Naive thymus-derived CD8-positive, alpha-beta T cell (primary cell): ENCODE measurements around the gene ADARB1. TPM values are rescaled to one million over a fixed set of nuclear protein-coding genes. Genes with fewer than 3 reads are reported as not detected.
A peak's percentile ranks its signal among the peaks of the same experiment; 100 is the strongest.

Experiments used
- ATAC-seq, 2 donors: fragments of 150-1000 bp; cut with Tn5 transposase in 1 of 2; sonication (Bioruptor Pico), chemical (Tn5 transposase) in 1 of 2; 1 replicate in 1 of 2; 2 replicates in 1 of 2; pipeline ENCODE4 v1.10.0; 2021; ENCODE audit warnings: mild to moderate bottlenecking in 2 of 2, moderate library complexity in 2 of 2
- POLR2A ChIA-PET: fragments of 350-600 bp; sonication (Branson Sonifier 250); formaldehyde crosslinking; loops from one replicate; lab custom pipeline; 2021; ENCODE audit warnings: antibody characterized with exemption; lab: Charles Lee
- DNase-seq, 10 donors: peaks; one replicate each; pipeline versions ENCODE4 v3.0.0 to v3.0.0-alpha.2; 2020 to 2022
- H3K27ac Mint-ChIP-seq, 10 donors: one replicate each; pipeline ENCODE4 v1.8.0; 2020 to 2022; ENCODE audit warnings: mild to moderate bottlenecking in 10 of 10, mixed read lengths in 10 of 10, moderate library complexity in 4 of 10, inconsistent platforms in 1 of 10
- H3K27me3 Mint-ChIP-seq, 5 donors: one replicate each; pipeline ENCODE4 v1.8.0; 2021 to 2022; ENCODE audit warnings: mixed read lengths in 5 of 5
- H3K36me3 Mint-ChIP-seq, 3 donors: one replicate each; pipeline ENCODE4 v1.8.0; 2020 to 2022; ENCODE audit warnings: mixed read lengths in 3 of 3, mild to moderate bottlenecking in 2 of 3, inconsistent platforms in 1 of 3
- H3K4me1 Mint-ChIP-seq, 4 donors: one replicate each; pipeline ENCODE4 v1.8.0; 2021 to 2022; ENCODE audit warnings: mixed read lengths in 4 of 4
- H3K4me3 Mint-ChIP-seq, 10 donors: one replicate each; pipeline ENCODE4 v1.8.0; 2020 to 2022; ENCODE audit warnings: mild to moderate bottlenecking in 10 of 10, mixed read lengths in 10 of 10, moderate library complexity in 6 of 10, inconsistent platforms in 1 of 10
- H3K9me3 Mint-ChIP-seq, 9 donors: one replicate each; pipeline ENCODE4 v1.8.0; 2020 to 2022; ENCODE audit warnings: mixed read lengths in 9 of 9, mild to moderate bottlenecking in 3 of 9, inconsistent platforms in 1 of 9, moderate library complexity in 1 of 9
- polyA plus RNA-seq, 3 donors: library from polyadenylated mRNA; unstranded; fragments of 300-500 nt; fragmentation: Illumina TruSeq; gene quantifications; one replicate each; pipeline ENCODE4 v1.2.3, GENCODE V29; 2021
- total RNA-seq, 8 experiments: library from RNA in 2 of 8; stranded (reverse) in 2 of 8; gene quantifications; one replicate each; pipeline ENCODE4 v1.2.3 and lab custom pipeline; 2021 to 2026

The ADARB1 gene
- total and polyA plus RNA-seq, 5 experiments from 2014 or later = 2.9 to 36.9 (median 7.7) TPM

DNA sequence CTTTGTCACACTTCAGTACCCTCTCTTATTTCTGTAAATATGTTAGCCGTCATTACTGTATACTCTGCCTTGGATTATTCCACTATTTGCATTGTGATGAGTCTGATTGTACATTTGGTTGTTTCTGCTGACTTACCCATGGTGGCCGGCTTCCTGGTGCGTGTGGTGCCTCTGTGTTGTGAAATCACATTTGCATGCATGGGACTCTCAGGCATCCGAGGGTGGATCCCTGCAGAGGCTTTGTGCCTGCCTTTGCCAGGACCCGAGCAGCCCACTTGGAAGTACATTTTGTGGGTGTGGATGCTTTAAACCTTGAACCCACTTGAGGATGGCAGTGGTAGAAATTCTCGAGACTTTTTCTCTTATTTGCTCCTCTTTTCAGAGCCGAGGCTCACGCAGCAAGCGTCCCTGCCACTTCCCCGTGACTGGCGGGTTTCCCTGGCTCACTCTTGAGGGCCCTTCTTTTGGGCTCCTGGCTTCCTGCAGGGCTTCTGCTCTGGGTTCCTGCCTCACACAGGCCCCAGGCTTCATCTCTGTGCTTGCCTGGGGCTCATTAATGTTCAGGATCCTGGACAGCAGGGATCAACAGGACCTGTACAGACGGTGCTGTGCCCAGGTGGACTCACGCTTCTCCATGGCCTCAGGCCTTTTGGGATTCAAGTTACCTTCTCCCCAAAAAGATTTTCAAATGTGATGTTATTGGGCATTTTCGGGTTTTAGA is 176.7 kb downstream of the ADARB1 start:
- POLR2A ChIA-PET = no interaction called here
- H3K27me3 Mint-ChIP-seq = peaks cover 4 to 15% (median 12%) of the 10 kb centered on the region in 5 donors
- no peaks in the 10 kb centered on the region for H3K36me3 Mint-ChIP-seq
- no peak overlapping the region for H3K4me3 Mint-ChIP-seq
- no peaks in the 10 kb centered on the region for H3K9me3 Mint-ChIP-seq
- DNase-seq (no peak), ATAC-seq (no peak)
- H3K27ac Mint-ChIP-seq = peak overlapping the region in 1 of 10 donors; percentile 62
- peaks cover 4 to 15% (median 11%) of the 10 kb centered on the region in 4 donors for H3K4me1 Mint-ChIP-seq

DNA sequence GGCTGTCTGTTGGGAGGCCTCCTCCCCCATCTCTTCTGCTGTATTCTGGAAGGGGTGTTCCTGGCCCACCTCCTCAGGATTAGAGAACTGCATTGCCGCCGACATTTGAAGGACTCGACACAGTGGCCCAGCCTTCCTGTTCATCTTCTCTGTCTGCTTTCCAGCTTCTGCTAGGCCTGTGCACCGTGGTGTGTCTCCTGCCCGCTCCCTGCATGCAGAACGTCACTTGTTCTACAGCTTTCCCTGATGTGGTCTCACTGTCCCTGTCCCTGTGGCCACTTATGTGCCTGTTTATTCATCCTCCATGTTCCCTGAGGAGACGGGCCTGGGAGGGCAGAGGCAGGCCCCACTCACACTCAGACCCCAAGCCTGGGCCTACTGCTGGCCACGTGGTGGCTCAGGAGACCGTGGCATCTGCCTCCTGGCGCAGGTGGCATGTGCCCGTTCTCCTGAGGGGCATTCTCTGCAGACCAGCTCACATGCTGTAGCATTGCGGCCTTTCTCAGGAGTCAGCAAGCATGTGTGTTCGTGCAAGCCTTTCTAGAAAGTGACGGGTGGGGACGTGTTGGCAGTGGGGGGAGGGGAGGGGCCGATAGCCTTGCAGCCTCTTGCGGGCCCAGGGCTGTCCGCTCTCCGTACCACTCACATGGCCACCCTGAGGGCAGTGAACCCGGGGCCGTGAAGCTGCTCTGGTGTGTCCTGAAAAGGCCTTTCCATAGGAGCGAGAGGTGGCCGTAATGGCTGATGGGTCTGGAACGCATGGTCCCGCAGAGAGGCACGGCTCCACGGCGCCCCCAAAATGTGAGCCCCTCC is 177.5 kb downstream of the ADARB1 start:
- ATAC-seq = no peak
- POLR2A ChIA-PET = no interaction called here
- Mint-ChIP-seq H3K27ac (peak overlapping the region in 1 of 10 donors; percentile 53), H3K4me3 (no peak overlapping the region), H3K36me3 (no peaks in the 10 kb centered on the region), H3K9me3 (no peaks in the 10 kb centered on the region), H3K27me3 (peaks cover 4 to 13% (median 13%) of the 10 kb centered on the region in 5 donors), H3K4me1 (peaks cover 4 to 20% (median 13%) of the 10 kb centered on the region in 4 donors)
- no peak for DNase-seq

DNA sequence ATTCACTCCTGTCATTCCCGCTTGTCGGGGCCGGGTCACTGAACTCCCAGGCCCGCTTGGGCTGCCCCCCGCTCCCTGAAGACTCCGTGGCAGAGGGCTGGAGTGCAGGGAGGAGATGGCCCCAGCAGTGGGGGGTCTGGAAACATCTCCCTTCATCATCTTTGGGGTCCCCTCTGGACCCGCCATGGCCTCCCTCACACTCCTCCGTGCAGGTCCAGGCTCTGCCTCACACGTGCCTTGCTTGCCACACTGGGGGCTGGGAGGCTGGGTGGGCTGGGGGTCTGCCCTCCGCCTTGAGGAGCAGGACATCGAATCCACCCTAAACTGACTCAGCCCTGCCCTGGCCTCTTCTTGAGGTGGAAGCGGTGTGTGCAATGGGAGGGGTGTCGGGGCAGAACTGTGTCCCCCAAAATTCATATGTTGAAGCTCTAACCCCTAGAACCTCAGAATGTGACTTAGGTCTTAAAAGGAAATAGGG is 178.1 kb downstream of the ADARB1 start:
- H3K4me1 Mint-ChIP-seq = peaks cover 4 to 25% (median 15%) of the 10 kb centered on the region in 4 donors
- no peaks in the 10 kb centered on the region for H3K36me3 Mint-ChIP-seq
- DNase-seq (no peak), ATAC-seq (no peak)
- POLR2A ChIA-PET = no interaction called here
- H3K9me3 Mint-ChIP-seq = no peaks in the 10 kb centered on the region
- no peak overlapping the region for H3K4me3 Mint-ChIP-seq
- H3K27ac Mint-ChIP-seq = peak overlapping the region in 1 of 10 donors; percentile 53
- H3K27me3 Mint-ChIP-seq = peaks cover 4 to 13% (median 11%) of the 10 kb centered on the region in 5 donors

DNA sequence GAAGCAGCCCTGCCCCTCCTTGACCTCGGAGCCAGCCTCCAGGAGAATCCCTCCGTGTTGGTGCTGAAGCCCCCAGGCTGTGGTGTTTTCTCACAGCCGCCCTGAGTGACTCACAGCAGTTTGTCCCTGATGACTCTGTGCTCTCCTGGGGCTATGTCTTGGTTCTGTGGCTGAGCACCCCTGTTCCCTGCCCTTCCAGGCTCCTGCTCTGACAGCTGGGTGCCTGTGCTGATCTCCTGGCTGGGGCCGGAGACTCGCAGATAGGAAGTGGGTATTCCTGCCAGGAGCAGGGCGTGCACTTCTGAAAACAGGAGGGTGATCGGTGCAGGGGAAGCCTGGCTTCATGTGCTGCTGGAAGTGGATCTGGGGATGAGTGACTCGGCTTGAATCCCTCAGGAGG is 178.8 kb downstream of the ADARB1 start:
- Mint-ChIP-seq H3K9me3 (no peaks in the 10 kb centered on the region), H3K27me3 (peaks cover 2 to 13% (median 11%) of the 10 kb centered on the region in 5 donors), H3K4me3 (no peak overlapping the region), H3K4me1 (peaks cover 4 to 25% (median 15%) of the 10 kb centered on the region in 4 donors), H3K36me3 (no peaks in the 10 kb centered on the region), H3K27ac (no peak overlapping the region)
- no peak for DNase-seq
- POLR2A ChIA-PET = no interaction called here
- no peak for ATAC-seq

DNA sequence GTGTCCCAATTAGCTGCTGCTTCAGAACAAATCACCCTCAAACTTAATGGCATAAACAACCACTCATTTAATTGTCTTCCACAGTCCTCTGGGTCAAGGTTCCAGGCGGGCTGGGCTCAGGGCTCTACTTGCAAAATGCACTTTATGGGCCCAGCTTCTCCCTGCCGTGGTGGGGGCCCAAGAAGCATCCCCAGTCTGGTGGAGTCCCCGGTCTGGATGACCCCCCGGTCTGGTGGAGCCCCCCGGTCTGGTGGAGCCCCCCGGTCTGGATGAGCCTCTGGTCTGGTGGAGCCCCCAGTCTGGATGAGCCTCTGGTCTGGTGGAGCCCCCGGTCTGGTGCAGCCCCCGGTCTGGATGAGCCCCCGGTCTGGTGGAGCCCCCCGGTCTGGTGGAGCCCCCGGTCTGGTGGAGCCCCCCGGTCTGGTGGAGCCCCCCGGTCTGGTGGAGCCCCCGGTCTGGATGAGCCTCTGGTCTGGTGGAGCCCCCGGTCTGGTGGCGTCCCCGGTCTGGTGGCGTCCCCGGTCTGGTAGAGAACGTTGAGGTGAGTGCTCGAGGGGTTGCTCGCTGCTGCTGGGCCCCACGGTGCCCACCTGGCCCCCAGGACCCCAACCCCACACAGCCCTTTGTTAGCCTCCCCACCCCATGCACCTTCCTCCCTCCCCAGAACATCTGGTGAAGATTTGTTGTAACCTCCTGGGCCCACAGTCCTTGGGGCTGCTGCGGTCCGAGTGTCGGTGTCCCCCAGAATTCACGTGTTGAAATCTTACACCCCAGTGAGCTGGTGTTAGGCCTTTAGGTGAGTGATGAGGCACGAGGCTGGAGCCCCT is 179.5 kb downstream of the ADARB1 start:
- H3K27ac Mint-ChIP-seq = no peak overlapping the region
- no peaks in the 10 kb centered on the region for H3K9me3 Mint-ChIP-seq
- peaks cover 4 to 25% (median 15%) of the 10 kb centered on the region in 4 donors for H3K4me1 Mint-ChIP-seq
- H3K4me3 Mint-ChIP-seq = peak overlapping the region in 2 of 10 donors; percentile 10 to 44
- no peaks in the 10 kb centered on the region for H3K36me3 Mint-ChIP-seq
- POLR2A ChIA-PET = no interaction called here
- no peak for ATAC-seq
- peaks cover 2 to 13% (median 9%) of the 10 kb centered on the region in 5 donors for H3K27me3 Mint-ChIP-seq
- no peak for DNase-seq

DNA sequence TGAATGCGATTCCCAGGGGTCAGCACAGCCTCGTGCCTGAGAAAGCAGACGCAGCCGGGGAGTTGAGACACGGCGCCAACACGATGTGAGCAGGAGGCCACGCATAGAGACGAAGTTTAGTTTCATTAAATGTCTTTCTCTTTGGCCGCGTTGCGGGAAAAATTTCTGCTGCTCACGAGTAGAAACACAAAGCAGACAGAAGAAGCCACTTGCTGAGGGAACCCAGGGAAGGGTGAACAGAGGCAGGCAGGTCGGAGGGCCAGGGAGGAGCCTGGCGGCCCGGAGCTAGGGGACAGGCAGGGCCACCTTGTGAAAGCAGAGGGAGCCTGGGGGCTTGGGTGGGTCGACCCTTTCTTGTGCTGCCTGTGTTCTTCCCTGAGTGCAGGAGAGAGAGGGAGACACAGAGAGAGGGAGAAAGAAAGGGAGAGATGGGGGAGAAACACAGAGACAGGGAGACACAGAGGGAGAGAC is 180.1 kb downstream of the ADARB1 start:
- H3K27me3 Mint-ChIP-seq = peaks cover 2 to 13% (median 9%) of the 10 kb centered on the region in 5 donors
- no peak for ATAC-seq
- POLR2A ChIA-PET = no interaction called here
- no peaks in the 10 kb centered on the region for H3K36me3 Mint-ChIP-seq
- H3K27ac Mint-ChIP-seq = peak overlapping the region in 5 of 10 donors; percentile 25 to 63 (median 50)
- H3K4me1 Mint-ChIP-seq = peaks cover 4 to 25% (median 15%) of the 10 kb centered on the region in 4 donors
- peak overlapping the region in 4 of 10 donors; percentile 10 to 56 (median 31) for H3K4me3 Mint-ChIP-seq
- no peak for DNase-seq
- H3K9me3 Mint-ChIP-seq = no peaks in the 10 kb centered on the region

DNA sequence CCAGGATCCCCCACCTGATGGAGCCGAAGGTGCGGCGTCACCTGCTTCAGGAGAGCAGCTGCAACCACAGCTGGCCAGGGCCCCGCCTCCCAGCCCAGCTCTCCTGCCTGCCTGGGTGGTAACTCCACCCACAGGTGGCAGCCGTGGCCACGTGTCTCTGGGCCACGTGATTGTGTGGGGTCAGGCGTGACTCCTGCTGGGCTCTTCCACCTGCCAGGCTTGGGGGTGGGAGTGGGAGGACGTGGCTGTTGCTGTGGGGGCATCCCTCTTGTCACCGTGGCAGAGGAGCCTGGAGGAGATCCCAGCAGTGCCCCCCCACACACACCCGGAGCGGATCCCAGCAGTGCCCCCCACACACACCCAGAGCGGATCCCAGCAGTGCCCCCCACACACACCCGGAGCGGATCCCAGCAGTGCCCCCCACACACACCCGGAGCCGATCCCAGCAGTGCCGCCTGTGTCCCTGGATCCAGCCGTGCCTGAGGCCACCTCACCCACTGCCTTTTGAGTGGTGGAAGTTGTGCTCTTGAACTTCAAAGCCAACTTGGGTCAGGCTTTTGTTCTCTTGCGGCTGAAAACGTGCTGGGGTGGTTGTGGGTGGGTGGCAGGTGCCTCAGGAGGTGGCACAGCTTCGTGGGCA is 181.1 kb downstream of the ADARB1 start:
- Mint-ChIP-seq H3K4me1 (peaks cover 4 to 25% (median 15%) of the 10 kb centered on the region in 4 donors), H3K9me3 (no peaks in the 10 kb centered on the region), H3K27me3 (peaks cover 2 to 13% (median 8%) of the 10 kb centered on the region in 5 donors), H3K4me3 (peak overlapping the region in 6 of 10 donors; percentile 44 to 80 (median 58)), H3K27ac (peak overlapping the region in 3 of 10 donors; percentile 41 to 82 (median 48)), H3K36me3 (no peaks in the 10 kb centered on the region)
- DNase-seq (peak in 2 of 10 donors; percentile 11 to 16), ATAC-seq (peak; percentile 49 to 56)
- POLR2A ChIA-PET = no interaction called here

DNA sequence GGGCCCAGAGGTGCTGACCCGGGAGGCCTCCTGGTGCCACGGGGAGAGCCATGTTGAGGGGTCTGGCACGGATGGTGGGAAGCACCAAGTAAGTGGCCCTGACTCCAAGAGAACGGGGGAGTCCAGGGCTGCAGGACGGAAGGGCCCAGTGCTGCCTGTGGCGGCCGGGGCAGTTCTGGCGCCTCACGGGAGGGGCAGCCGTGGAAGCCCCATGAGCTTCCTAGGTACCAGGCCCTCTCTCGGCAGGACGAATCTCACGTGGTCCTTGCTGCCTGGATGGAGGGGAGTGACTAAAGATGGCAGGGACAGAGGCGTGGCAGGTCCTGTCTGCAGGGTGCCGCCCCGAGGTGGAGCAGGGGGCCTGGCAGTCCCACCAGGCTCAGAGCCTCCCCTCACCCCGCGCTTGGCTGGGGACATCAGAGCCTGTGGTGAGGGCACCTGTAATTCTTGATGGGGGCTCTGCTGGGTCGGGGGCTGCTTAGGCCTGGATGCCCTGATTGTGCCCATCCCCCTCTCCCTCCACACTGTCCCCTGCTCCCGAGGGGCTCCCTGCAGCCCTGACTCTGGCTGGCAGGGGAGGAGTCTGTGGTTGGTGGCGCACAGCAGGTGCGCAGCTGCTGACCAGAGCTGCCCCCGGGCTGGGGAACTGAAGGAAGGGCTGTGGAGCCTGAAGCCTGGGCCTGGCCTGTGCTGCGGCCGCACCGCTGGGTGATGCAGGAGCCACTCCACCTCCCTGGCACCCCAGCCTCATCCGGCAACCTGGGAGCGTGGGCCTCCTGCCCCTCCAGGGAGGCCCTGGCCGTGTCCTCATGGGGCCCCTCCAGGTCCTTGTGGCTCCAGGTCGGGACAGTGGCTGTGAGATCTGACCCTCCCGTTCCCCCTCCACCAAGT is 181.9 kb downstream of the ADARB1 start:
- no peaks in the 10 kb centered on the region for H3K9me3 Mint-ChIP-seq
- H3K27me3 Mint-ChIP-seq = peaks cover 2 to 13% (median 8%) of the 10 kb centered on the region in 5 donors
- POLR2A ChIA-PET = no interaction called here
- peak overlapping the region in 7 of 10 donors; percentile 6 to 80 (median 56) for H3K4me3 Mint-ChIP-seq
- H3K4me1 Mint-ChIP-seq = peaks cover 4 to 25% (median 15%) of the 10 kb centered on the region in 4 donors
- H3K36me3 Mint-ChIP-seq = no peaks in the 10 kb centered on the region
- peak overlapping the region in 3 of 10 donors; percentile 41 to 82 (median 48) for H3K27ac Mint-ChIP-seq
- DNase-seq (peak in 1 of 10 donors; percentile 41), ATAC-seq (peak; percentile 29 to 36)

DNA sequence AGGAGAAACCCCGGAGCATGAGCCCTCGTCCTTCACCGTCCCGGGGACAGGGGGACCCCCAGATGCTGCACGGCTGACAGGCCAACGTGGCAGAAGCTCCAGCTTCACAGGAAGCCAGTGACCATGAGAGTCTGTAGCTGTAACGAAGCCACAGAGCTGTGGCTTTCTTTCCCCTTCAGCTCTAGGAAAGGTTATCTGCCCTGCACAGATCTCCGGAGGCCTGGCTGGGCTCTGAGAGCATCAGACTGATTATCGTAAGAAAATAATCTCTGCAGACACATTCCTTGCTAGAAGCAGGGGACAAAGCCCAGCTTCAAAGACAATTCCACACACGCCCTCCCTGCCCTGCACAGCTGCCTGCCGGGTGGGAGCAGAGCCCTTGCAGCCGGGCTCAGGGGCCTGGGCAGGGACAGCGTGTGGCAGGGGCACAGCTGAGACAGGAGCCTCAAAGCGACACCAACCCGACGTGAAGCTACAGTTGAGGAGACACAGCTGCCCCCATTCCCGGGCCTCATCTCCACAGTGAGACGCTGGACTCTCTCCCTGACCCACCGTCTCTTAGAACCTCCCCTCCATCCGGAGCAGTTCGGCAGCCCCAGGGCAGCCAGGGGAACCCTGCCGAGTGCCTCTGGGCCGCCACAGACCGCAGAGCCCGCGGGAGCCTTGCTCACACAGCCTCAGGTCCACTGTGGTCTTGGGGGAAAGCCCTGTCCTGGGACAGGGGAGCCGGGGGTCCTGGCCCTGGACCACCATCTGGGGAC is 182.7 kb downstream of the ADARB1 start:
- Mint-ChIP-seq H3K9me3 (no peaks in the 10 kb centered on the region), H3K4me1 (peaks cover 4 to 25% (median 15%) of the 10 kb centered on the region in 4 donors), H3K27me3 (peaks cover 2 to 13% (median 8%) of the 10 kb centered on the region in 5 donors), H3K36me3 (no peaks in the 10 kb centered on the region), H3K4me3 (peak overlapping the region in 7 of 10 donors; percentile 6 to 64 (median 42)), H3K27ac (peak overlapping the region in 2 of 10 donors; percentile 28 to 58)
- ATAC-seq (peak; percentile 54 to 66), DNase-seq (peak in 2 of 10 donors; percentile 8 to 17)
- POLR2A ChIA-PET = no interaction called here

DNA sequence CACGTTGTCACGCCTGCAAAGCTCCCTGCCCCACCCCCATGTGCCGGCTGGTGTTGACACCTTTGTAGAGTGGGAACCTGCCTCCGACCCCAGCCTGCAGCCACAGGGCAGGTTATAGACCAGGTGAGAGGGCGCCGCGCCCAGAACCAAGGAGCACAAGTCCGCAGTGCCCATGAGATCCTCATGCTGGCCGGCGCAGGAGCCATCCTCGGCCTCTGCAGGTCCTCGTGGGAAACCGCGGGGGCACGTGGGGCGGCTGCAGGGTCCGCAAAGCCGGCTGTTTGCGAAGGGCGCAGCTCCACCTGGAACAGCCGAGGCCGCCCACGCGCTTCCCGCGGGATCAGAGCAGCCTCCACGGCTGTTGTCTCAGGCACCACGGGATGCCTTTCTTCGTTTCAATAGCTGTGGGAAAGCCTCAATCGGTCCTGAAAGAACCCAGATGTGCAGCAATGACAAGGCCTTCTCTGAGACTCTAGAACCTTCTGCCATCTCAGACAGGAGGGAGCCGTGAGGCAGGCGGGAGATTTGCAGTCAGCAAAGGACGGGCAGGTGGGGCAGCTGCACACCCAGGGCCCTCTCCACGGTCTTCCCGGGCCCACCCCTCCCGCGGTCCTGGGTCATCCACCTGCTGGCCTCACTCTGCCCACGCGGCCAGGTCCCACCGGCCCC is 183.4 kb downstream of the ADARB1 start:
- peaks cover 2 to 13% (median 8%) of the 10 kb centered on the region in 5 donors for H3K27me3 Mint-ChIP-seq
- DNase-seq = no peak
- H3K4me1 Mint-ChIP-seq = peaks cover 4 to 25% (median 15%) of the 10 kb centered on the region in 4 donors
- H3K9me3 Mint-ChIP-seq = no peaks in the 10 kb centered on the region
- no peak overlapping the region for H3K4me3 Mint-ChIP-seq
- H3K27ac Mint-ChIP-seq = no peak overlapping the region
- POLR2A ChIA-PET = no interaction called here
- no peaks in the 10 kb centered on the region for H3K36me3 Mint-ChIP-seq
- no peak for ATAC-seq
